Astrocyte of the spinal cord (primary cell): ENCODE measurements around the gene AFG3L2.

Source experiments
- DNase-seq: peaks from one replicate; pipeline ENCODE4 v3.0.0; 2011; ENCODE audit warnings: low read depth, low spot score
- H3K4me3 ChIP-seq: 2 replicates; pipeline ENCODE4 v1.5.1; 2011; ENCODE audit warnings: low read depth, mild to moderate bottlenecking, low read length, moderate library complexity
- in situ Hi-C: cut with HindIII; loops from 2 replicates; pipeline ENCODE4 v1.10.0; 2017; ENCODE audit warnings: low sequenced_read_pairs
- TF ChIP-seq, protein P1 (sequence below): IDR thresholded peaks from 2 replicates; pipeline ENCODE4 v1.5.1; 2012; ENCODE audit warnings: low read depth, mild to moderate bottlenecking, low read length, inconsistent platforms

The AFG3L2 gene

DNA sequence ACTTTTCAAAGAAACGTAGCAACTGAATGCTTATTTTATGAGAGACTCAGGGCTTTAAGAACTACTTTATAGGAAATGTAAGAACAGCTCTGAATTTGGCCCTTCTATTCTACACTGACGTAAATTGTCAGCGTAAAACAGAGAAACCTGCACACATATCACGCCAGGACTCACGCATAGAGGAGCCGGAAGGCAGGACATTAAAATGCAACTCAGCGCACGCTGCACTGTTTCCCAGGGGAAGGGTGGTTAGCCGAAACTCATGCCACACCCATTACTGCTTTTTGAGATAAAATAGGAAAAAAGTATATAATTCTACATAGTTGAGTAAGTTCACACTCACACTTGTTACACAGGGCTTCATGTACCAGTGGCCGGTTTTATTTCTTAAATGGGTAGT is 61.5 kb downstream of the AFG3L2 start:
- no peak overlapping the region for H3K4me3 ChIP-seq
- in situ Hi-C loops, result no loop called here
- TF ChIP-seq, protein P1, sequence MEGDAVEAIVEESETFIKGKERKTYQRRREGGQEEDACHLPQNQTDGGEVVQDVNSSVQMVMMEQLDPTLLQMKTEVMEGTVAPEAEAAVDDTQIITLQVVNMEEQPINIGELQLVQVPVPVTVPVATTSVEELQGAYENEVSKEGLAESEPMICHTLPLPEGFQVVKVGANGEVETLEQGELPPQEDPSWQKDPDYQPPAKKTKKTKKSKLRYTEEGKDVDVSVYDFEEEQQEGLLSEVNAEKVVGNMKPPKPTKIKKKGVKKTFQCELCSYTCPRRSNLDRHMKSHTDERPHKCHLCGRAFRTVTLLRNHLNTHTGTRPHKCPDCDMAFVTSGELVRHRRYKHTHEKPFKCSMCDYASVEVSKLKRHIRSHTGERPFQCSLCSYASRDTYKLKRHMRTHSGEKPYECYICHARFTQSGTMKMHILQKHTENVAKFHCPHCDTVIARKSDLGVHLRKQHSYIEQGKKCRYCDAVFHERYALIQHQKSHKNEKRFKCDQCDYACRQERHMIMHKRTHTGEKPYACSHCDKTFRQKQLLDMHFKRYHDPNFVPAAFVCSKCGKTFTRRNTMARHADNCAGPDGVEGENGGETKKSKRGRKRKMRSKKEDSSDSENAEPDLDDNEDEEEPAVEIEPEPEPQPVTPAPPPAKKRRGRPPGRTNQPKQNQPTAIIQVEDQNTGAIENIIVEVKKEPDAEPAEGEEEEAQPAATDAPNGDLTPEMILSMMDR, result no peak
- no peak for DNase-seq

DNA sequence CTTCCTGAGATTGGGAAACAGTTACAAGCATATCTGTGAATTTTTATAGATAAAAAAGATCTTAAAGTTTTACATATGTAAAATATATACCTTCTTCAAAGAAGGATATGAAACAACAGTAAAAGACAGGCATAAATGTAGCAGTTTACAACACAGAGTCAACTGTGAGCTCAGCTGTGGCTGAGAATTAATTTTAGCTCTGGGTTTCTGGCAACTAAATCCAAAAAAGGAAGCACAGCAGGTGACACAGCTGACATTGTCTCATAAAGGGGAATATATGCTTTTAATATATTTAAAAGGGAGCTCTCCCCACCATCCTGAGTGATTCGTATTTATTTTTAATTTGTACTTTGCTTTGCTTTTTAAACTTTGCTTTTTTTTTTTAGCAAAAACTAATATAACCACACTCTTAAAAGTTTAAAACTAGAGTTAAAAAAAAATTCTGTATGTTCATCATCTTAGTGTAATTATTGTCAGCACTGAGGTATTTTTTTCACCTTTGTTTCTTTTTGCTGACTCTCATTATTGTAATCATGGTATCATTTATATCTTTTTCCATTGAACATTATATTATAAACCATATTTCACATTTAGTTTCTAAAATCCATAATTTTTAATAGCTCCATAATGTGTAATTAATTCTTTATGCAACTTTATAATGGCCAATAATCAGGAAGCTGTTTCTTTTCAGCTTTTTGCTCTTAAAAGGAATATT is 62.3 kb downstream of the AFG3L2 start:
- in situ Hi-C loops, result no loop called here
- no peak for DNase-seq
- TF ChIP-seq, protein P1, result no peak
- H3K4me3 ChIP-seq, result no peak overlapping the region

DNA sequence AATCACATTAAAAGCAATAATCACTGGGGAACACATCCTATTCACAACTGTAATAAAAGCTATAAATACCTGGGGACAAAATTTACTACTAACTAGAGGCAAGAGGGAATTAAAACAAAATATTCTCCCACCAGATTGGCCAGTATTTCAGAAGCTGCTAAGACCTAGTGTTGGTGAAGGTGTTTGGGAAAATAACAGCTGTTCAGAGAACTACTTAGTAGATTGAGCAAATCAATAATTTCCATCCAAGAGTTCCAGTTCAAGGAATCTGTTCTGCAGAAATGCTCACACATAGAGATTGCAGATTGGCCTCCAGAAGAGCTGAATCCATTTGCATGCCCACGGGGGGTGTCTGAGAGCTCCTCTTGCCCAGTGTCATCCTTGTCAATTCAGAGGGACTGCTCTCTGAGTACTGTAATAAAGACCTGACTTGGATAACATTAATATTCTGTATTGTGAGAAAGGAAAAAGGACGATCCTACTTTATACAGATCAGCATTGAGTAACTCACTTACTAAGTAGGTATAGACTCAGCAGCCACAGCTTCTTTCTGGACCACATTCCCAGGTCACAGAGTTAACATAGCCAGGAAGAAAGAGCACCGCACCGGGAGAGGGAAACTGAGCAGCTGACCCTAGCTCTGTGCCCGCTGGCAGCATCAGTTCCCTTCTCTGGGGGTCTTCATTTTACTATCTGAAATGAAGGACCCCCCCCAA is 63.3 kb downstream of the AFG3L2 start:
- no peak for DNase-seq
- no peak overlapping the region for H3K4me3 ChIP-seq
- in situ Hi-C loops, result no loop called here
- TF ChIP-seq, protein P1, result no peak

DNA sequence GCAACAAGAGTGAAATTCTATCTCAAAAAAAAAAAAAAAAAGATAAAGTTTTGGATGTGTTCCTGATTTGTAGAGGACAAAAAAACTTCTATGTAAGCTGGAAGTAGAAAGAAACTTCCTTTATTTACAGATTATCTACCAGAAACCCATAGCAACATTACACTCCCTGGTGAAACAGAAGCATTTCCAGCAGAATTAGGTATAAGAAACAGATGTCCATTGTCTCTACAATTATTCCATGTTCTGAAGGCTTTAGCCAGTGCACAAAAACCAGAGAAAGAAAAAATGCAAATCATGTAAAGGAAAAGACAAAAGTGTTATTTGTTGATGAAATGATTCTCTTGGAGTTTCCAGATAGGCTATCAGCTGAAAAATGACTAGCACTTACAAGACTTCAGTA is 64.1 kb downstream of the AFG3L2 start:
- in situ Hi-C loops, result no loop called here
- DNase-seq, result no peak
- no peak overlapping the region for H3K4me3 ChIP-seq
- TF ChIP-seq, protein P1, result no peak

DNA sequence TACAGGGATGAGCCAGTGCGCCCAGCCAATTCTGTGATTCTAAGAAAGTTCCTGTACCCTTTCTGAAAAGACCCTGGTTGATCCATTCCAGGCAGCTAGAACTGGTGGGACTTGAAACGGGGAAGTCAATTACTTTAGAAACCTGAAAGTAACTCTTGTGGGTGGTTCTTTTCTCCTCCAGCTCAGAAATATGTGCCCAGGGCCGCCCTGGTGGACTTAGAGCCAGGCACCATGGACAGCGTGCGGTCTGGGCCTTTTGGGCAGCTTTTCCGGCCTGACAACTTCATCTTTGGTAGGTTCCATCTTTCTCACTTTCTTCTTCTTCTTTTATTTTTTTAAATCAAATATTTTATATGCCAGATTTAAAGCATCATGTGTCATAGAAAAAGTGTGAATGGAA is 66.3 kb downstream of the AFG3L2 start:
- in situ Hi-C loops, result no loop called here
- TF ChIP-seq, protein P1, result no peak
- H3K4me3 ChIP-seq, result no peak overlapping the region
- DNase-seq, result no peak

DNA sequence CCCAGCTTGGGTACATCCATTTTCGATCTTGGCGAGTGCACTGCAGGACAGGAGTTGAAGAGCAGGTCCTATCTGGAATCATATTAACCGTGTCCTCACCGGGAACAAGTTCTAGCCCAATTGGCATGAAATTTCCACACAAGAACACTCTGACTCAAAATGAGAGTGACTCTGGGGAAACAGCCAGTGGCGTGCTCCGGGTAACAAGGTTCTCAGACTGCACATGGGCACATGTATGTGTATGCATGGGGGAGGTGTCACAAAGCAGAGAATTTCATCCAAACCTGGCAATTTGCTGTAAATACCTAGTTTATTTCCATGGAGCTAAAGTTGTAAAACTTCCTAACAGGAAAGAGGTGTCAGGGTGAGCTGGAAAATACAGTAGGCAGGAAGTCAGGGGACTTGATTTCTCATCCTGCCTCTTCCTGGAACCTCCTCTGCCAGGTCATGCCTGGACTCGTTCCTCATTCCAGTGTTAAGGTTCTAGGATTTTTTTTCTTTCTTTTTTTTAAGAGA is 67.3 kb downstream of the AFG3L2 start:
- DNase-seq, result no peak
- H3K4me3 ChIP-seq, result peak overlapping the region; percentile 80
- TF ChIP-seq, protein P1, result no peak
- in situ Hi-C loops, result no loop called here
